Measurements from ENCODE around the gene SRRD.
A peak's percentile ranks its signal among the peaks of the same experiment; 100 is the strongest.

SRRD gene

DNA sequence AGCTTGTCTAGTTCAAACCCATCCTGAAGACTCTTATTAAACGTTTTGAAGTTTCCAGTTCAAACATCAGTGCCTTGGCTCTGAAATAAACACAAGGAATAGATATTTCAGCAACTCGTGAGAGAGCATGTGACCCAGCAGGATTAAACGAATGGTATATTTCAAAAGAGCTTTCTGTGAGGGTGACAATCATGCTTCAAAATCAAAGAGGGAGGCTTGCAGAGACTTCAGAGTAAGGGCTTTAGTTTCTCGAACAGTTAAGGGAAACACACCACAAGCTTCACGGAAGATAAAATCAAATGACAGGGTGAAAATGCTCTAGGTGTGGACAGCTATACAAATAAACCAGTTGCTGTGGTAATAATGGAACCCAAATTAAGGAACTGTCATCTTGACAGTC, 1.5 kb upstream of the SRRD start:
- TF ChIP-seq, protein P1, sequence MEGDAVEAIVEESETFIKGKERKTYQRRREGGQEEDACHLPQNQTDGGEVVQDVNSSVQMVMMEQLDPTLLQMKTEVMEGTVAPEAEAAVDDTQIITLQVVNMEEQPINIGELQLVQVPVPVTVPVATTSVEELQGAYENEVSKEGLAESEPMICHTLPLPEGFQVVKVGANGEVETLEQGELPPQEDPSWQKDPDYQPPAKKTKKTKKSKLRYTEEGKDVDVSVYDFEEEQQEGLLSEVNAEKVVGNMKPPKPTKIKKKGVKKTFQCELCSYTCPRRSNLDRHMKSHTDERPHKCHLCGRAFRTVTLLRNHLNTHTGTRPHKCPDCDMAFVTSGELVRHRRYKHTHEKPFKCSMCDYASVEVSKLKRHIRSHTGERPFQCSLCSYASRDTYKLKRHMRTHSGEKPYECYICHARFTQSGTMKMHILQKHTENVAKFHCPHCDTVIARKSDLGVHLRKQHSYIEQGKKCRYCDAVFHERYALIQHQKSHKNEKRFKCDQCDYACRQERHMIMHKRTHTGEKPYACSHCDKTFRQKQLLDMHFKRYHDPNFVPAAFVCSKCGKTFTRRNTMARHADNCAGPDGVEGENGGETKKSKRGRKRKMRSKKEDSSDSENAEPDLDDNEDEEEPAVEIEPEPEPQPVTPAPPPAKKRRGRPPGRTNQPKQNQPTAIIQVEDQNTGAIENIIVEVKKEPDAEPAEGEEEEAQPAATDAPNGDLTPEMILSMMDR (IDR thresholded peaks at IDR 0.05; ENCODE audit: low read depth, low read length, missing control alignments) = no peak
- H3K4me3 ChIP-seq (replicated peaks; ENCODE audit: low read depth, low read length) = peak overlapping the region; percentile 93; the same call in 1 of the 2 replicates
- no peak for DNase-seq (ENCODE audit: extremely low read depth, low read depth)

DNA sequence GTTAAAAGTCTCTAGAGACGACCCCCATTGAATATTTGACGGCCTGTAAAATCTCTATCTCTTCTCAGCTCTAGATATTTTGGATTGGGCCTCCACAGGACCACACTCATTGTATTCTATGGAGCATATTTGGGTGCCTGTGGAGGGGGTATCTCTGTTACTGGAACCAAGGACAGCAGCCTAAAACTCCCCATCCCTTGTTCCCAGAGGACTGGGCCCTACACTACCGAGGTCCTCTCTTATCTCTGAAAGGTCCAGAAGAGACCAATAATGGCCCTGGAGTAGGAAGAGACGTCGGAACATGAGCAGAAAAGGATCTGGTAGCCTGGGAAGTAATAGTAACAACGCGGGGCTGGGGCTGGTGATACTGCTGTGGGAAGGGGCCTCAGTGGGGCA, 636 bp upstream of the SRRD start:
- H3K4me3 ChIP-seq (replicated peaks; ENCODE audit: low read depth, low read length) = peak overlapping the region; percentile 93
- DNase-seq (ENCODE audit: extremely low read depth, low read depth) = no peak

DNA sequence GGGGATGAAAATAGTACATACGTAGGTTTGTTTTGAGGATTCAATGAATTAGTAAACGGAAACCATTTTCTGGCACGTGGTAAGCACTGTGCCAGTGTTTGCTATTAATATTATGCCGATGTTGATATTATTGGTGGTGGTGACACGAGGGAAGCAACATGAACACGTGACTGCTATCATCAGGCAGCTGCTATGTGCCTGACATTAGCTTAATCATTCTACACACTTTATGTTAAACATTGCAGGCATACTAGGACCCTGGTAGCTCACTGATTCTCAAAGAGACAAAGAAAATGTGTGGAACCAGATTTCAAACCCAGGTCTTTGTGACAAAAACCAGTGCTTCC, 656 bp downstream of the SRRD start:
- TF ChIP-seq, protein P1 (IDR thresholded peaks at IDR 0.05; ENCODE audit: low read depth, low read length, missing control alignments) = no peak
- no peak for DNase-seq (ENCODE audit: extremely low read depth, low read depth)
- H3K4me3 ChIP-seq (replicated peaks; ENCODE audit: low read depth, low read length) = peak overlapping the region; percentile 93

More for the DNA sequence above, 636 bp upstream of the SRRD start:
- TF ChIP-seq, protein P1 (IDR thresholded peaks at IDR 0.05; ENCODE audit: low read depth, low read length, missing control alignments) = no peak

DNA sequence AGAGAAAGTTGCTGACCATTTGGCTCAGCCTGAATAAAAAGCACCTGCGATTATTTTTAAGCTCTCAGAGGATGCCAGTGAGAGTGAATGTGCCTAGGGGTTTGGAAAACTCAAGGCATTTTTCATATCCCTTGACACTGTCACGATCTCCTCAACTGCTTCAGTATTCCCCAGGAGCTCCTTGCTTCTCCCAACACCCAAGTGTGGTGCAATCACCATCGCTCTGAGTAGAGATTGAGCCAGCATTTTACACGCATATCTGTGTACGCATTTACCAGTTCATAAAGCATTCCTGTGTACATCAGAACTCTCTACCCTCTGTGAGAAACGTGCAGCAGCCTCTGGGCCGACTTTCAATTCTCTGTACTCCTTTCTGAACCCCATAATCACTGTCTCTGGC, 1.3 kb downstream of the SRRD start:
- no peak for DNase-seq (ENCODE audit: extremely low read depth, low read depth)
- TF ChIP-seq, protein P1 (IDR thresholded peaks at IDR 0.05; ENCODE audit: low read depth, low read length, missing control alignments) = no peak
- H3K4me3 ChIP-seq (replicated peaks; ENCODE audit: low read depth, low read length) = peak overlapping the region; percentile 93

DNA sequence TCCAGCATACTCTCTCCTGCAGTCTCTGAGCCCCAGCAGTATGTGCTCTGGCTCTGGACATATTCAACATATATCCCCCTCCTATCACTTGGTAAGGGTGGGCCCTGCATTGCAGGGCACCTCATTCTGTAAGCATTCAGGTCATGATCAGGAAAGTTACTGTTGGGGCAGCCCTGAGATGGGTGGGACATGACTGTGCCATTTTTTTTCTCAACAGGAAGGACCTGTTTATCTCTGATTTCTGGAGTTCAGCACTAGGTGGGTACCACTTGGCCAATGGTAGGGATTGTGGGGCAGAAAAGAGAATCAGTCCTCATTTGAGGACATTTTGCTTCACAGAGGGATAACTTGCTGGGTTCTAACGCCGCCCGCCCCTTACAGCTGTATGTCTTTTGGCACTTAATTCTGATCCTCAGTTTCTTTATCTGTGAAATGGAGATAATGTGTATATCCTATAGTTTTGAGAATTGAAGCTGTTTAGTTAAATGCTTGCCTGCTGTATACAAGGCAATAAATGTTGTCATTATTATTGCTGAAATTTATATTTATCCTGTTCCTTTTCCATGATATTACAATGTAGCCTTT, 2.2 kb downstream of the SRRD start:
- TF ChIP-seq, protein P1 (IDR thresholded peaks at IDR 0.05; ENCODE audit: low read depth, low read length, missing control alignments) = no peak
- DNase-seq (ENCODE audit: extremely low read depth, low read depth) = no peak
- H3K4me3 ChIP-seq (replicated peaks; ENCODE audit: low read depth, low read length) = peak overlapping the region; percentile 93; the same call in 1 of the 2 replicates

DNA sequence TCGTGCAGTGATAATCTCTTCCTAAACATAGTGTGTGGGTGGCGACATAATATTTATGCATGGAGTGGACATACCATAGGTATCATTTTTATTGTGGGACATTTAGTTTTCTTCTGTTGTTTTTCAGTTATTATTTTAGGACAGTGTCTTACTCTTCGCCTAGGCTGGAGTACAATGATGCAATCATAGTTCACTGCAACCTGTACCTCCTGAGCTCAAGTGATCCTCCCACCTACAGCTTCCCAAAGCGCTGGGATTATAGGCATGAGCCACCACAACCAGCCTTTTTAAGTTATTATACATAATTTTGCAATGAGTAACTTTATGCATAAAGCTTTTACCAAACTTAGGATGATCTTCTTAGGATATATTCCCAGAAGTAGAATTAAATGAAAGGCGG, 2.7 kb downstream of the SRRD start:
- no peak overlapping the region for H3K4me3 ChIP-seq (replicated peaks; ENCODE audit: low read depth, low read length)
- TF ChIP-seq, protein P1 (IDR thresholded peaks at IDR 0.05; ENCODE audit: low read depth, low read length, missing control alignments) = no peak
- no peak for DNase-seq (ENCODE audit: extremely low read depth, low read depth)

DNA sequence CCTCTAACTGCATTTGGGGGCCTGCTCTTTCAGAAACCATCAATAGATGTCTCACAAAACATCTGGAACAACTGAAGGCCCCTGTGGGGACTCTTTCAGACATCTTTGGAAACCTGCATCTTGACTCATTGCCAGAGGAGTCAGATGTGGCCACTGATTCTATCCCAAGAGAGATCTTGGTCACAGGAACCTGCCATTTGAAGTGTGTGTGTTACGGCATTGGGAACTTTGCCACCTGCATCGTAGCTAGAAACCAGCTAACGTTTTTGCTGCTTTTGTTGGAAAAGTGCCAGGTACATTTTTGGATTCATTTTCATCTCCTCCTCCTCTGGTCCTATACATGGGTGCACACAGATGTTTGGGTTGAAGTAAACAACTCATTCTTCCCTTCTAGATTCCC, 4.3 kb downstream of the SRRD start:
- TF ChIP-seq, protein P1 (IDR thresholded peaks at IDR 0.05; ENCODE audit: low read depth, low read length, missing control alignments) = no peak
- no peak overlapping the region for H3K4me3 ChIP-seq (replicated peaks; ENCODE audit: low read depth, low read length)
- DNase-seq (ENCODE audit: extremely low read depth, low read depth) = no peak

All from HFF-Myc (cell line).